GM23338 (cell line): ENCODE data around the gene EIF4G3. TPM values are rescaled to one million over a fixed set of nuclear protein-coding genes. Genes with fewer than 3 reads are reported as not detected.

ENCODE experiments used
- ATAC-seq: fragments of 200-7000 bp; cut with Tn5 transposase; 3 replicates; pipeline ENCODE4 v1.9.1; 2020
- DNase-seq: peaks from one replicate; pipeline ENCODE4 v3.0.0-alpha.2; 2015; ENCODE audit warnings: low spot score
- H2AFZ ChIP-seq: fragments of 200-600 bp; sonication (generic); 2 replicates; pipeline ENCODE4 v1.8.0; 2016; ENCODE audit warnings: antibody characterized with exemption, mild to moderate bottlenecking, moderate library complexity
- H3F3A ChIP-seq: fragments of 200-600 bp; sonication (generic); replicated peaks from 2 replicates; pipeline ENCODE4 v1.8.0; 2017; ENCODE audit warnings: antibody characterized with exemption, mixed run types, low read depth
- H3K27ac ChIP-seq: fragments of 200-600 bp; sonication (generic); 2 replicates; pipeline ENCODE4 v1.6.1; 2016; ENCODE audit warnings: low read depth
- H3K27me3 ChIP-seq: fragments of 200-600 bp; sonication (generic); 2 replicates; pipeline ENCODE4 v1.8.0; 2016; ENCODE audit warnings: mild to moderate bottlenecking, mixed run types, moderate library complexity; ENCODE audit not compliant: insufficient read depth
- H3K36me3 ChIP-seq: fragments of 200-600 bp; sonication (generic); 2 replicates; pipeline ENCODE4 v1.8.0; 2016; ENCODE audit warnings: mild to moderate bottlenecking; ENCODE audit not compliant: insufficient read depth
- H3K4me1 ChIP-seq: fragments of 200-600 bp; sonication (generic); 2 replicates; pipeline ENCODE4 v1.8.0; 2016; ENCODE audit warnings: mild to moderate bottlenecking, moderate library complexity; ENCODE audit not compliant: insufficient read depth
- H3K4me2 ChIP-seq: fragments of 200-600 bp; sonication (generic); 2 replicates; pipeline ENCODE4 v1.7.1; 2017; ENCODE audit warnings: mixed run types
- H3K4me3 ChIP-seq: fragments of 200-600 bp; sonication (generic); 2 replicates; pipeline ENCODE4 v1.6.1; 2016; ENCODE audit warnings: mixed run types
- H3K79me2 ChIP-seq: fragments of 200-600 bp; sonication (generic); replicated peaks from 2 replicates; pipeline ENCODE4 v1.8.0; 2017; ENCODE audit warnings: mild to moderate bottlenecking; ENCODE audit not compliant: insufficient read depth
- H3K9me2 ChIP-seq: fragments of 200-600 bp; sonication (generic); 2 replicates; pipeline ENCODE4 v1.8.0; 2017; ENCODE audit not compliant: insufficient read depth
- H4K20me1 ChIP-seq: fragments of 200-600 bp; sonication (generic); replicated peaks from 2 replicates; pipeline ENCODE4 v1.8.0; 2017; ENCODE audit warnings: mild to moderate bottlenecking; ENCODE audit not compliant: insufficient read depth
- H3K27ac Mint-ChIP-seq: 2 replicates; pipeline ENCODE4 v1.8.0; 2020; ENCODE audit warnings: inconsistent platforms, mild to moderate bottlenecking, moderate library complexity, mixed read lengths
- H3K27me3 Mint-ChIP-seq: 3 replicates; pipeline ENCODE4 v1.8.0; 2022; ENCODE audit warnings: low read depth, mild to moderate bottlenecking, moderate library complexity, mixed read lengths, inconsistent platforms; ENCODE audit not compliant: insufficient read depth, poor library complexity
- H3K36me3 Mint-ChIP-seq: 3 replicates; pipeline ENCODE4 v1.8.0; 2021; ENCODE audit warnings: low read depth, mild to moderate bottlenecking, inconsistent platforms, moderate library complexity, mixed read lengths
- H3K4me1 Mint-ChIP-seq: 3 replicates; pipeline ENCODE4 v1.8.0; 2020; ENCODE audit warnings: mild to moderate bottlenecking, inconsistent platforms, mixed read lengths
- H3K4me3 Mint-ChIP-seq: 3 replicates; pipeline ENCODE4 v1.8.0; 2021; ENCODE audit warnings: moderate library complexity, mild to moderate bottlenecking, inconsistent platforms, mixed read lengths
- H3K9me3 Mint-ChIP-seq: 3 replicates; pipeline ENCODE4 v1.8.0; 2020; ENCODE audit warnings: moderate library complexity, mild to moderate bottlenecking, inconsistent platforms, mixed read lengths
- CREB1 ChIP-seq: fragments of 250-450 bp; sonication (Bioruptor Pico); IDR thresholded peaks from 2 replicates; pipeline ENCODE4 v1.5.0; 2020; ENCODE audit warnings: low read depth, mild to moderate bottlenecking, moderate library complexity
- EZH2 ChIP-seq: fragments of 200-600 bp; sonication (generic); IDR thresholded peaks from one replicate; pipeline ENCODE4 v1.8.0; 2017; ENCODE audit warnings: antibody characterized with exemption, mild to moderate bottlenecking, low read depth; ENCODE audit not compliant: unreplicated experiment
- EZH2phosphoT487 ChIP-seq: fragments of 200-600 bp; sonication (generic); IDR thresholded peaks from one replicate; pipeline ENCODE4 v1.8.1; 2018; ENCODE audit warnings: antibody characterized with exemption; ENCODE audit not compliant: unreplicated experiment
- JUNB ChIP-seq: IDR thresholded peaks from one replicate; pipeline ENCODE4 v1.6.1; 2016; ENCODE audit warnings: antibody characterized with exemption; ENCODE audit not compliant: unreplicated experiment
- NANOG ChIP-seq: IDR thresholded peaks from 2 replicates; pipeline ENCODE4 v1.6.1; 2016; ENCODE audit warnings: antibody characterized with exemption, borderline replicate concordance
- POLR2AphosphoS5 ChIP-seq: IDR thresholded peaks from 2 replicates; pipeline ENCODE4 v1.6.1; 2016; ENCODE audit warnings: antibody characterized with exemption, low read depth
- STAT1 ChIP-seq: IDR thresholded peaks from one replicate; pipeline ENCODE4 v1.6.1; 2016; ENCODE audit warnings: antibody characterized with exemption; ENCODE audit not compliant: unreplicated experiment
- ZNF114 ChIP-seq: fragments of 250-450 bp; sonication (Bioruptor Pico); IDR thresholded peaks from 2 replicates; pipeline ENCODE4 v1.5.0; 2020; ENCODE audit warnings: mild to moderate bottlenecking, moderate library complexity
- ZNF331 ChIP-seq: fragments of 250-450 bp; sonication (Bioruptor Pico); IDR thresholded peaks from 2 replicates; pipeline ENCODE4 v1.5.0; 2020; ENCODE audit warnings: low read depth, mild to moderate bottlenecking, moderate library complexity
- polyA plus RNA-seq: library from polyadenylated mRNA; unstranded; fragments of >200 nt; fragmentation: Nextera tagmentation; extraction: Ambion mirVana; gene quantifications from 2 replicates; pipeline ENCODE4 v1.2.1, GENCODE V29; 2016
- total RNA-seq: library from RNA; depleted of rRNA; stranded (reverse); fragments of >200 nt; shearing (Covaris generic); gene quantifications from 2 replicates; pipeline ENCODE4 v1.2.3, GENCODE V29; 2014
- TF ChIP-seq, protein P1 (sequence below): fragments of 250-450 bp; sonication (Bioruptor Pico); IDR thresholded peaks from 2 replicates; pipeline ENCODE4 v1.5.0; 2020; ENCODE audit warnings: mild to moderate bottlenecking, moderate library complexity
- TF ChIP-seq, protein P2 (sequence below): IDR thresholded peaks from 2 replicates; pipeline ENCODE4 v1.6.1; 2016; ENCODE audit warnings: antibody characterized with exemption
- TF ChIP-seq, protein P3 (sequence below), 2 experiments: fragments of 200-600 bp in 1 of 2; sonication (generic) in 1 of 2; conservative IDR thresholded peaks; 2 replicates each; pipeline versions ENCODE4 v1.5.1 to v1.6.1; 2016 to 2017; ENCODE audit warnings: antibody characterized with exemption in 2 of 2, low read depth in 2 of 2, mild to moderate bottlenecking in 2 of 2, moderate library complexity in 1 of 2
- TF ChIP-seq, protein P4 (sequence below): IDR thresholded peaks from one replicate; pipeline ENCODE4 v1.6.1; 2018; ENCODE audit warnings: antibody characterized with exemption; ENCODE audit not compliant: unreplicated experiment

The EIF4G3 gene
- total and polyA plus RNA-seq, 2 experiments from 2014 or later = 37.9 to 68.1 TPM

DNA sequence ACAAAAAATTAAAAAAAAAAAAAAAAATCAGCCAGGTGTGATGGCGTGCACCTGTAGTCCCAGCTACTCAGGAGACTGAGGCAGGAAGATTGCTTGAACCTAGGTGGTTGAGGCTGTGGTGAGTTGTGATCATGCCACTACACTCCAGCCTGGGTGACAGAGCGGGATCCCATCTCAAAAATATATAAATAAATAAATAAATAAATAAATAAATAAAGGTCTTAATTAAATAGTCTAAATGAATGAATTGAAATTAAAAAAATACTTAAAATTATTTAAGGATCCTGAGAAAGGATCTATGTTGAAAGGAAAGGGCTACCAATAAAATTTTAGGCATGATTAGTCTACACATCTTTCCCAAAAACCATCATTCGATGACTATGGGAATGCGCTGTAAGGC, 322.2 kb downstream of the EIF4G3 start:
- DNase-seq (no peak), ATAC-seq (no peak)
- no peaks in the 10 kb centered on the region for H3F3A ChIP-seq
- H3K4me1 ChIP-seq = no peaks in the 10 kb centered on the region
- no peak overlapping the region for H3K27ac Mint-ChIP-seq
- no peaks in the 10 kb centered on the region for H3K9me2 ChIP-seq
- H3K27ac ChIP-seq = no peak overlapping the region
- peaks cover 2% of the 10 kb centered on the region for H3K27me3 Mint-ChIP-seq
- no peak overlapping the region for H3K4me3 Mint-ChIP-seq
- no peak overlapping the region for H3K4me3 ChIP-seq
- H3K36me3 Mint-ChIP-seq = peaks cover 60% of the 10 kb centered on the region
- H3K9me3 Mint-ChIP-seq = no peaks in the 10 kb centered on the region
- TF ChIP-seq CREB1 = no peak
- TF ChIP-seq JUNB = no peak
- TF ChIP-seq, protein P1, sequence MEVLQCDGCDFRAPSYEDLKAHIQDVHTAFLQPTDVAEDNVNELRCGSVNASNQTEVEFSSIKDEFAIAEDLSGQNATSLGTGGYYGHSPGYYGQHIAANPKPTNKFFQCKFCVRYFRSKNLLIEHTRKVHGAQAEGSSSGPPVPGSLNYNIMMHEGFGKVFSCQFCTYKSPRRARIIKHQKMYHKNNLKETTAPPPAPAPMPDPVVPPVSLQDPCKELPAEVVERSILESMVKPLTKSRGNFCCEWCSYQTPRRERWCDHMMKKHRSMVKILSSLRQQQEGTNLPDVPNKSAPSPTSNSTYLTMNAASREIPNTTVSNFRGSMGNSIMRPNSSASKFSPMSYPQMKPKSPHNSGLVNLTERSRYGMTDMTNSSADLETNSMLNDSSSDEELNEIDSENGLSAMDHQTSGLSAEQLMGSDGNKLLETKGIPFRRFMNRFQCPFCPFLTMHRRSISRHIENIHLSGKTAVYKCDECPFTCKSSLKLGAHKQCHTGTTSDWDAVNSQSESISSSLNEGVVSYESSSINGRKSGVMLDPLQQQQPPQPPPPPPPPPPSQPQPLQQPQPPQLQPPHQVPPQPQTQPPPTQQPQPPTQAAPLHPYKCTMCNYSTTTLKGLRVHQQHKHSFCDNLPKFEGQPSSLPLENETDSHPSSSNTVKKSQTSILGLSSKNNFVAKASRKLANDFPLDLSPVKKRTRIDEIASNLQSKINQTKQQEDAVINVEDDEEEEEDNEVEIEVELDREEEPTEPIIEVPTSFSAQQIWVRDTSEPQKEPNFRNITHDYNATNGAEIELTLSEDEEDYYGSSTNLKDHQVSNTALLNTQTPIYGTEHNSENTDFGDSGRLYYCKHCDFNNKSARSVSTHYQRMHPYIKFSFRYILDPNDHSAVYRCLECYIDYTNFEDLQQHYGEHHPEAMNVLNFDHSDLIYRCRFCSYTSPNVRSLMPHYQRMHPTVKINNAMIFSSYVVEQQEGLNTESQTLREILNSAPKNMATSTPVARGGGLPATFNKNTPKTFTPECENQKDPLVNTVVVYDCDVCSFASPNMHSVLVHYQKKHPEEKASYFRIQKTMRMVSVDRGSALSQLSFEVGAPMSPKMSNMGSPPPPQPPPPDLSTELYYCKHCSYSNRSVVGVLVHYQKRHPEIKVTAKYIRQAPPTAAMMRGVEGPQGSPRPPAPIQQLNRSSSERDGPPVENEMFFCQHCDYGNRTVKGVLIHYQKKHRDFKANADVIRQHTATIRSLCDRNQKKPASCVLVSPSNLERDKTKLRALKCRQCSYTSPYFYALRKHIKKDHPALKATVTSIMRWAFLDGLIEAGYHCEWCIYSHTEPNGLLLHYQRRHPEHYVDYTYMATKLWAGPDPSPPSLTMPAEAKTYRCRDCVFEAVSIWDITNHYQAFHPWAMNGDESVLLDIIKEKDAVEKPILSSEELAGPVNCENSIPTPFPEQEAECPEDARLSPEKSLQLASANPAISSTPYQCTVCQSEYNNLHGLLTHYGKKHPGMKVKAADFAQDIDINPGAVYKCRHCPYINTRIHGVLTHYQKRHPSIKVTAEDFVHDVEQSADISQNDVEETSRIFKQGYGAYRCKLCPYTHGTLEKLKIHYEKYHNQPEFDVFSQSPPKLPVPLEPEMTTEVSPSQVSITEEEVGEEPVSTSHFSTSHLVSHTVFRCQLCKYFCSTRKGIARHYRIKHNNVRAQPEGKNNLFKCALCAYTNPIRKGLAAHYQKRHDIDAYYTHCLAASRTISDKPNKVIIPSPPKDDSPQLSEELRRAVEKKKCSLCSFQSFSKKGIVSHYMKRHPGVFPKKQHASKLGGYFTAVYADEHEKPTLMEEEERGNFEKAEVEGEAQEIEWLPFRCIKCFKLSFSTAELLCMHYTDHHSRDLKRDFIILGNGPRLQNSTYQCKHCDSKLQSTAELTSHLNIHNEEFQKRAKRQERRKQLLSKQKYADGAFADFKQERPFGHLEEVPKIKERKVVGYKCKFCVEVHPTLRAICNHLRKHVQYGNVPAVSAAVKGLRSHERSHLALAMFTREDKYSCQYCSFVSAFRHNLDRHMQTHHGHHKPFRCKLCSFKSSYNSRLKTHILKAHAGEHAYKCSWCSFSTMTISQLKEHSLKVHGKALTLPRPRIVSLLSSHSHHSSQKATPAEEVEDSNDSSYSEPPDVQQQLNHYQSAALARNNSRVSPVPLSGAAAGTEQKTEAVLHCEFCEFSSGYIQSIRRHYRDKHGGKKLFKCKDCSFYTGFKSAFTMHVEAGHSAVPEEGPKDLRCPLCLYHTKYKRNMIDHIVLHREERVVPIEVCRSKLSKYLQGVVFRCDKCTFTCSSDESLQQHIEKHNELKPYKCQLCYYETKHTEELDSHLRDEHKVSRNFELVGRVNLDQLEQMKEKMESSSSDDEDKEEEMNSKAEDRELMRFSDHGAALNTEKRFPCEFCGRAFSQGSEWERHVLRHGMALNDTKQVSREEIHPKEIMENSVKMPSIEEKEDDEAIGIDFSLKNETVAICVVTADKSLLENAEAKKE (CRISPR knock-in tag) = no peak
- TF ChIP-seq, protein P2, sequence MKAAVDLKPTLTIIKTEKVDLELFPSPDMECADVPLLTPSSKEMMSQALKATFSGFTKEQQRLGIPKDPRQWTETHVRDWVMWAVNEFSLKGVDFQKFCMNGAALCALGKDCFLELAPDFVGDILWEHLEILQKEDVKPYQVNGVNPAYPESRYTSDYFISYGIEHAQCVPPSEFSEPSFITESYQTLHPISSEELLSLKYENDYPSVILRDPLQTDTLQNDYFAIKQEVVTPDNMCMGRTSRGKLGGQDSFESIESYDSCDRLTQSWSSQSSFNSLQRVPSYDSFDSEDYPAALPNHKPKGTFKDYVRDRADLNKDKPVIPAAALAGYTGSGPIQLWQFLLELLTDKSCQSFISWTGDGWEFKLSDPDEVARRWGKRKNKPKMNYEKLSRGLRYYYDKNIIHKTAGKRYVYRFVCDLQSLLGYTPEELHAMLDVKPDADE = no peak
- TF ChIP-seq EZH2 = no peak
- TF ChIP-seq STAT1 = no peak
- no peak for TF ChIP-seq ZNF331
- TF ChIP-seq NANOG = no peak
- no peak for TF ChIP-seq EZH2phosphoT487
- TF ChIP-seq ZNF114 (CRISPR knock-in tag) = no peak
- TF ChIP-seq, protein P3, sequence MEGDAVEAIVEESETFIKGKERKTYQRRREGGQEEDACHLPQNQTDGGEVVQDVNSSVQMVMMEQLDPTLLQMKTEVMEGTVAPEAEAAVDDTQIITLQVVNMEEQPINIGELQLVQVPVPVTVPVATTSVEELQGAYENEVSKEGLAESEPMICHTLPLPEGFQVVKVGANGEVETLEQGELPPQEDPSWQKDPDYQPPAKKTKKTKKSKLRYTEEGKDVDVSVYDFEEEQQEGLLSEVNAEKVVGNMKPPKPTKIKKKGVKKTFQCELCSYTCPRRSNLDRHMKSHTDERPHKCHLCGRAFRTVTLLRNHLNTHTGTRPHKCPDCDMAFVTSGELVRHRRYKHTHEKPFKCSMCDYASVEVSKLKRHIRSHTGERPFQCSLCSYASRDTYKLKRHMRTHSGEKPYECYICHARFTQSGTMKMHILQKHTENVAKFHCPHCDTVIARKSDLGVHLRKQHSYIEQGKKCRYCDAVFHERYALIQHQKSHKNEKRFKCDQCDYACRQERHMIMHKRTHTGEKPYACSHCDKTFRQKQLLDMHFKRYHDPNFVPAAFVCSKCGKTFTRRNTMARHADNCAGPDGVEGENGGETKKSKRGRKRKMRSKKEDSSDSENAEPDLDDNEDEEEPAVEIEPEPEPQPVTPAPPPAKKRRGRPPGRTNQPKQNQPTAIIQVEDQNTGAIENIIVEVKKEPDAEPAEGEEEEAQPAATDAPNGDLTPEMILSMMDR (conservative IDR thresholded peaks at IDR 0.05; ENCODE audit: low read depth in 2 of 2) = no peak
- TF ChIP-seq, protein P4, sequence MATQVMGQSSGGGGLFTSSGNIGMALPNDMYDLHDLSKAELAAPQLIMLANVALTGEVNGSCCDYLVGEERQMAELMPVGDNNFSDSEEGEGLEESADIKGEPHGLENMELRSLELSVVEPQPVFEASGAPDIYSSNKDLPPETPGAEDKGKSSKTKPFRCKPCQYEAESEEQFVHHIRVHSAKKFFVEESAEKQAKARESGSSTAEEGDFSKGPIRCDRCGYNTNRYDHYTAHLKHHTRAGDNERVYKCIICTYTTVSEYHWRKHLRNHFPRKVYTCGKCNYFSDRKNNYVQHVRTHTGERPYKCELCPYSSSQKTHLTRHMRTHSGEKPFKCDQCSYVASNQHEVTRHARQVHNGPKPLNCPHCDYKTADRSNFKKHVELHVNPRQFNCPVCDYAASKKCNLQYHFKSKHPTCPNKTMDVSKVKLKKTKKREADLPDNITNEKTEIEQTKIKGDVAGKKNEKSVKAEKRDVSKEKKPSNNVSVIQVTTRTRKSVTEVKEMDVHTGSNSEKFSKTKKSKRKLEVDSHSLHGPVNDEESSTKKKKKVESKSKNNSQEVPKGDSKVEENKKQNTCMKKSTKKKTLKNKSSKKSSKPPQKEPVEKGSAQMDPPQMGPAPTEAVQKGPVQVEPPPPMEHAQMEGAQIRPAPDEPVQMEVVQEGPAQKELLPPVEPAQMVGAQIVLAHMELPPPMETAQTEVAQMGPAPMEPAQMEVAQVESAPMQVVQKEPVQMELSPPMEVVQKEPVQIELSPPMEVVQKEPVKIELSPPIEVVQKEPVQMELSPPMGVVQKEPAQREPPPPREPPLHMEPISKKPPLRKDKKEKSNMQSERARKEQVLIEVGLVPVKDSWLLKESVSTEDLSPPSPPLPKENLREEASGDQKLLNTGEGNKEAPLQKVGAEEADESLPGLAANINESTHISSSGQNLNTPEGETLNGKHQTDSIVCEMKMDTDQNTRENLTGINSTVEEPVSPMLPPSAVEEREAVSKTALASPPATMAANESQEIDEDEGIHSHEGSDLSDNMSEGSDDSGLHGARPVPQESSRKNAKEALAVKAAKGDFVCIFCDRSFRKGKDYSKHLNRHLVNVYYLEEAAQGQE = no peak
- no peak for TF ChIP-seq POLR2AphosphoS5
- no peak overlapping the region for H2AFZ ChIP-seq
- no peak overlapping the region for H3K4me2 ChIP-seq
- H4K20me1 ChIP-seq = peaks cover 10% of the 10 kb centered on the region; the same call in 1 of the 2 replicates
- H3K27me3 ChIP-seq = no peaks in the 10 kb centered on the region
- H3K36me3 ChIP-seq = peaks cover 49% of the 10 kb centered on the region
- no peaks in the 10 kb centered on the region for H3K79me2 ChIP-seq
- no peaks in the 10 kb centered on the region for H3K4me1 Mint-ChIP-seq
